GM23338 (cell line): ENCODE data around the gene SLC48A1. TPM values are rescaled to one million over a fixed set of nuclear protein-coding genes. Genes with fewer than 3 reads are reported as not detected.

ENCODE experiments used
- ATAC-seq: fragments of 200-7000 bp; cut with Tn5 transposase; 3 replicates; pipeline ENCODE4 v1.9.1; 2020
- DNase-seq: peaks from one replicate; pipeline ENCODE4 v3.0.0-alpha.2; 2015; ENCODE audit warnings: low spot score
- H2AFZ ChIP-seq: fragments of 200-600 bp; sonication (generic); 2 replicates; pipeline ENCODE4 v1.8.0; 2016; ENCODE audit warnings: antibody characterized with exemption, mild to moderate bottlenecking, moderate library complexity
- H3F3A ChIP-seq: fragments of 200-600 bp; sonication (generic); replicated peaks from 2 replicates; pipeline ENCODE4 v1.8.0; 2017; ENCODE audit warnings: antibody characterized with exemption, mixed run types, low read depth
- H3K27ac ChIP-seq: fragments of 200-600 bp; sonication (generic); 2 replicates; pipeline ENCODE4 v1.6.1; 2016; ENCODE audit warnings: low read depth
- H3K27me3 ChIP-seq: fragments of 200-600 bp; sonication (generic); 2 replicates; pipeline ENCODE4 v1.8.0; 2016; ENCODE audit warnings: mild to moderate bottlenecking, mixed run types, moderate library complexity; ENCODE audit not compliant: insufficient read depth
- H3K36me3 ChIP-seq: fragments of 200-600 bp; sonication (generic); 2 replicates; pipeline ENCODE4 v1.8.0; 2016; ENCODE audit warnings: mild to moderate bottlenecking; ENCODE audit not compliant: insufficient read depth
- H3K4me1 ChIP-seq: fragments of 200-600 bp; sonication (generic); 2 replicates; pipeline ENCODE4 v1.8.0; 2016; ENCODE audit warnings: mild to moderate bottlenecking, moderate library complexity; ENCODE audit not compliant: insufficient read depth
- H3K4me2 ChIP-seq: fragments of 200-600 bp; sonication (generic); 2 replicates; pipeline ENCODE4 v1.7.1; 2017; ENCODE audit warnings: mixed run types
- H3K4me3 ChIP-seq: fragments of 200-600 bp; sonication (generic); 2 replicates; pipeline ENCODE4 v1.6.1; 2016; ENCODE audit warnings: mixed run types
- H3K79me2 ChIP-seq: fragments of 200-600 bp; sonication (generic); replicated peaks from 2 replicates; pipeline ENCODE4 v1.8.0; 2017; ENCODE audit warnings: mild to moderate bottlenecking; ENCODE audit not compliant: insufficient read depth
- H3K9me2 ChIP-seq: fragments of 200-600 bp; sonication (generic); 2 replicates; pipeline ENCODE4 v1.8.0; 2017; ENCODE audit not compliant: insufficient read depth
- H4K20me1 ChIP-seq: fragments of 200-600 bp; sonication (generic); replicated peaks from 2 replicates; pipeline ENCODE4 v1.8.0; 2017; ENCODE audit warnings: mild to moderate bottlenecking; ENCODE audit not compliant: insufficient read depth
- H3K27ac Mint-ChIP-seq: 2 replicates; pipeline ENCODE4 v1.8.0; 2020; ENCODE audit warnings: inconsistent platforms, mild to moderate bottlenecking, moderate library complexity, mixed read lengths
- H3K27me3 Mint-ChIP-seq: 3 replicates; pipeline ENCODE4 v1.8.0; 2022; ENCODE audit warnings: low read depth, mild to moderate bottlenecking, moderate library complexity, mixed read lengths, inconsistent platforms; ENCODE audit not compliant: insufficient read depth, poor library complexity
- H3K36me3 Mint-ChIP-seq: 3 replicates; pipeline ENCODE4 v1.8.0; 2021; ENCODE audit warnings: low read depth, mild to moderate bottlenecking, inconsistent platforms, moderate library complexity, mixed read lengths
- H3K4me1 Mint-ChIP-seq: 3 replicates; pipeline ENCODE4 v1.8.0; 2020; ENCODE audit warnings: mild to moderate bottlenecking, inconsistent platforms, mixed read lengths
- H3K4me3 Mint-ChIP-seq: 3 replicates; pipeline ENCODE4 v1.8.0; 2021; ENCODE audit warnings: moderate library complexity, mild to moderate bottlenecking, inconsistent platforms, mixed read lengths
- H3K9me3 Mint-ChIP-seq: 3 replicates; pipeline ENCODE4 v1.8.0; 2020; ENCODE audit warnings: moderate library complexity, mild to moderate bottlenecking, inconsistent platforms, mixed read lengths
- CREB1 ChIP-seq: fragments of 250-450 bp; sonication (Bioruptor Pico); IDR thresholded peaks from 2 replicates; pipeline ENCODE4 v1.5.0; 2020; ENCODE audit warnings: low read depth, mild to moderate bottlenecking, moderate library complexity
- EZH2phosphoT487 ChIP-seq: fragments of 200-600 bp; sonication (generic); IDR thresholded peaks from one replicate; pipeline ENCODE4 v1.8.1; 2018; ENCODE audit warnings: antibody characterized with exemption; ENCODE audit not compliant: unreplicated experiment
- NANOG ChIP-seq: IDR thresholded peaks from 2 replicates; pipeline ENCODE4 v1.6.1; 2016; ENCODE audit warnings: antibody characterized with exemption, borderline replicate concordance
- POLR2AphosphoS5 ChIP-seq: IDR thresholded peaks from 2 replicates; pipeline ENCODE4 v1.6.1; 2016; ENCODE audit warnings: antibody characterized with exemption, low read depth
- STAT1 ChIP-seq: IDR thresholded peaks from one replicate; pipeline ENCODE4 v1.6.1; 2016; ENCODE audit warnings: antibody characterized with exemption; ENCODE audit not compliant: unreplicated experiment
- ZNF331 ChIP-seq: fragments of 250-450 bp; sonication (Bioruptor Pico); IDR thresholded peaks from 2 replicates; pipeline ENCODE4 v1.5.0; 2020; ENCODE audit warnings: low read depth, mild to moderate bottlenecking, moderate library complexity
- polyA plus RNA-seq: library from polyadenylated mRNA; unstranded; fragments of >200 nt; fragmentation: Nextera tagmentation; extraction: Ambion mirVana; gene quantifications from 2 replicates; pipeline ENCODE4 v1.2.1, GENCODE V29; 2016
- total RNA-seq: library from RNA; depleted of rRNA; stranded (reverse); fragments of >200 nt; shearing (Covaris generic); gene quantifications from 2 replicates; pipeline ENCODE4 v1.2.3, GENCODE V29; 2014
- TF ChIP-seq, protein P1 (sequence below): IDR thresholded peaks from 2 replicates; pipeline ENCODE4 v1.6.1; 2016; ENCODE audit warnings: antibody characterized with exemption

Gene SLC48A1
- total and polyA plus RNA-seq, 2 experiments from 2014 or later = 5.8 to 9.0 TPM

DNA sequence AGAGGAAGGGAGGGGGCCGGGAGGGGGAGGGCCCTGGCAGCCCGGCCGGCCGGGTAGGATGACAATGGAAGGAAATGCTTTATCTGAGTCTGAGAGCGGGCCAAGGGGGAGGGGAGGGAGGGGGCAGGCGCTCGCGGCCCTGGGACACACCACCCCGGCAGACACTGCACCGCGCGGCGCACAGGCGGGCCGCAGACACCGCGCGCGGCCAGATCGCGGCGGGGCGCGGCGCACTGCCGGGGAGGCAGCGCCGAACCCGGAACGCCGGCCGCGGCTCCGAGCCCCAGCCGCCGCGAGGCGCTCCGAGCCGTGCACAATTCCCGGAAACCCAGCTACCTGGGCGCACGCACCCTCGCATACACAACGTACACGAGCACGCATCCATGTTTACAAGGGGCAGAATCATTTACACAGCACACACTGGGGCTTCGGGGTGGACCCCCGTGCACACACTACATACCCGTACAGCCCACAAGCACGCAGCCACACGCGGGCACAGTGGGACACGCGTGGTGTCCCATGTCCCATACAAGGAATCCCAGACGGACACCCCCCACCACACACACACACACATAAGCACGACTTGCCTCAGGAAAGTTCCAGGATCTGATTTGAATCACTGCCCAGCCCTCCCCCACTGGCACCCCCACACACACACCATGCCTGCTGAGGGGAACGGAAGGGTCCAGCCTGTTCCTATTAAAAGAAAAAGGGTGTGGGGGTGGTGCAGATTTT is 47.0 kb downstream of the SLC48A1 start, which contains the start of gene HDAC7:
TSS of gene HDAC7 (minus strand) at position 8 of the 735 bp plus-strand sequence. CDS start 118 bp downstream, outside the sequence.
- Mint-ChIP-seq H3K9me3 (no peaks in the 10 kb centered on the region), H3K36me3 (peaks cover 5% of the 10 kb centered on the region), H3K4me3 (peak within 1 kb of the TSS; percentile 90), H3K4me1 (peaks cover 64% of the 10 kb centered on the region), H3K27me3 (peaks cover 19% of the 10 kb centered on the region), H3K27ac (peak within 1 kb of the TSS; percentile 99)
- Histone ChIP-seq H3K36me3 (no peaks in the 10 kb centered on the region), H3K27me3 (no peaks in the 10 kb centered on the region), H3K4me2 (peak within 1 kb of the TSS; percentile 99), H4K20me1 (peaks cover 3% of the 10 kb centered on the region; the same call in 1 of the 2 replicates), H3K4me3 (peak within 1 kb of the TSS; percentile 87), H3F3A (peaks cover 3% of the 10 kb centered on the region; the same call in 1 of the 2 replicates), H3K79me2 (peaks cover 47% of the 10 kb centered on the region), H2AFZ (peak within 1 kb of the TSS; percentile 77), H3K4me1 (peaks cover 57% of the 10 kb centered on the region), H3K27ac (peak within 1 kb of the TSS; percentile 96), H3K9me2 (0 out of 2 replicates have a peak, but pooled peaks cover 3% of the 10 kb centered on the region)
- DNase-seq = peak; percentile 89
- TF ChIP-seq POLR2AphosphoS5 = peak; percentile 46
- no peak for TF ChIP-seq NANOG
- peak; percentile 35 for ATAC-seq

DNA sequence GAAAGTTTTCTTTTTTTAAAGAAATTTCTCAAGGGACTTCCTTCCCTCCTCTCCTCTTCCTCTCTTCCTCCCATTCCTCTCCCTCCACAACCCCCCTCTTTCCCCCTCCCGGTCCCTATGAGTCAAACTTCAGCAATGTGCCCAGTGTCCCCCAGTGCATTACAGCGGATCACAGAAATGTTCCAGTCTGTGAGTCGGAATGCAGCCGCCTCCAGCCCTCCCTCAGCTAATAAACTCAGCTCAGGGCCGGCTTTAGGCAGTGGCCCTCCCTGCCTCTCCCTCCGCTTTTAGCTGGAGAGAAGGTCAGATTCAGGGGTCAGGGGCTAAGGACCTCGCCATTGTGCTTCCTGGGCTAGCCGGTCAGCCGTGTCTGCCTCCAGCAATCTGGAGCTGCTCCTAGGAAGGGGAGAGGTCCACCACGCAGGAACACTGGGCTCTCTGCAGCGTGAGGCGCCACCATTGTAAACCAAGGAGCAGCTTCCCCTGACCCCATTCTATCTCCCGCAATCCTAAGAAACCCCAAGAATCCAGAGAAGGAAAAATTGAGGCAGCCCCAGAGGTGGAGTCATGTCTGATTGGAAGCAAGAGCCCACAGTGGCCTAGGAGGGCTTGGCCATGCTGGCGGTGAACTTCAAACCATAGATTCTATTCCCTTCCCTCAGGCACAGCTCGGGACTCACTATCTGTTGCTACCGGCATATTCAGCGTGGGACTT is 47.8 kb downstream of the SLC48A1 start:
- peaks cover 60% of the 10 kb centered on the region for H3K4me1 ChIP-seq
- TF ChIP-seq, protein P1, sequence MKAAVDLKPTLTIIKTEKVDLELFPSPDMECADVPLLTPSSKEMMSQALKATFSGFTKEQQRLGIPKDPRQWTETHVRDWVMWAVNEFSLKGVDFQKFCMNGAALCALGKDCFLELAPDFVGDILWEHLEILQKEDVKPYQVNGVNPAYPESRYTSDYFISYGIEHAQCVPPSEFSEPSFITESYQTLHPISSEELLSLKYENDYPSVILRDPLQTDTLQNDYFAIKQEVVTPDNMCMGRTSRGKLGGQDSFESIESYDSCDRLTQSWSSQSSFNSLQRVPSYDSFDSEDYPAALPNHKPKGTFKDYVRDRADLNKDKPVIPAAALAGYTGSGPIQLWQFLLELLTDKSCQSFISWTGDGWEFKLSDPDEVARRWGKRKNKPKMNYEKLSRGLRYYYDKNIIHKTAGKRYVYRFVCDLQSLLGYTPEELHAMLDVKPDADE = 0 out of 2 replicates have a peak, but pooled peaks have one; percentile 20
- no peak for TF ChIP-seq STAT1
- peak overlapping the region; percentile 77 for H2AFZ ChIP-seq
- H3K27me3 ChIP-seq = no peaks in the 10 kb centered on the region
- peaks cover 4% of the 10 kb centered on the region; the same call in 2 of the 3 replicates for H3K36me3 Mint-ChIP-seq
- peak overlapping the region; percentile 99 for H3K27ac Mint-ChIP-seq
- ATAC-seq (peak; percentile 43), DNase-seq (peak; percentile 92)
- no peaks in the 10 kb centered on the region for H3K36me3 ChIP-seq
- H3K79me2 ChIP-seq = peaks cover 40% of the 10 kb centered on the region
- H3K4me3 Mint-ChIP-seq = peak overlapping the region; percentile 90
- 0 out of 2 replicates have a peak, but pooled peaks cover 3% of the 10 kb centered on the region for H3K9me2 ChIP-seq
- H3K9me3 Mint-ChIP-seq = no peaks in the 10 kb centered on the region
- H3F3A ChIP-seq = peaks cover 3% of the 10 kb centered on the region; the same call in 1 of the 2 replicates
- peak overlapping the region; percentile 96 for H3K27ac ChIP-seq
- peaks cover 22% of the 10 kb centered on the region for H3K27me3 Mint-ChIP-seq
- peak overlapping the region; percentile 87 for H3K4me3 ChIP-seq
- H3K4me1 Mint-ChIP-seq = peaks cover 63% of the 10 kb centered on the region
- H4K20me1 ChIP-seq = no peaks in the 10 kb centered on the region; the same call in 1 of the 2 replicates
- peak overlapping the region; percentile 99 for H3K4me2 ChIP-seq

DNA sequence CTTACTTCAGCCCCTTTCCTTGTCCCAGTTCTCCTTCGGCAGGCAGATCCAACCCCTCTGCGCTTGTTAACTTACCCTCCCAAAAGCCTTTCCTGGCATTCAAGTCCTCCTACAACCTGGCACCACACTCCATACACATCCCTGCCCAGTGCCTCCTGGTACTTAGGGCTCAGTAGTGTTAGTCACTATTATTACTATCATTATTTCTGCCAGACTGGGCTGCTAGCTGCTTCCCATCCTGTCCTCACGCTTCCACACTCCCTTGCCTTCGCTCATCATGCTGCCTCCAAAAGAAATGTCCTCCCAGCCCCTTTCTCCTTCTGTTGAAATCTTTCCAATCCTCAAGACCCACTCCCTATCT is 48.3 kb downstream of the SLC48A1 start:
- Histone ChIP-seq H2AFZ (peak overlapping the region; percentile 77), H3K4me2 (peak overlapping the region; percentile 99), H3K27me3 (no peaks in the 10 kb centered on the region)
- TF ChIP-seq NANOG = no peak
- TF ChIP-seq EZH2phosphoT487 = no peak
- TF ChIP-seq ZNF331 = no peak
- no peak for TF ChIP-seq CREB1 (CRISPR knock-in tag)
- TF ChIP-seq, protein P1 = no peak
- TF ChIP-seq STAT1 = no peak

More for the DNA sequence above, 48.3 kb downstream of the SLC48A1 start:
- Mint-ChIP-seq H3K4me1 (peaks cover 59% of the 10 kb centered on the region), H3K4me3 (peak overlapping the region; percentile 90), H3K36me3 (peaks cover 4% of the 10 kb centered on the region; the same call in 2 of the 3 replicates), H3K27ac (peak overlapping the region; percentile 99), H3K27me3 (peaks cover 22% of the 10 kb centered on the region), H3K9me3 (no peaks in the 10 kb centered on the region)
- Histone ChIP-seq H3K27ac (peak overlapping the region; percentile 96), H3F3A (no peaks in the 10 kb centered on the region; the same call in 1 of the 2 replicates), H3K4me3 (peak overlapping the region; percentile 87), H3K9me2 (0 out of 2 replicates have a peak, but pooled peaks cover 3% of the 10 kb centered on the region), H4K20me1 (no peaks in the 10 kb centered on the region; the same call in 1 of the 2 replicates), H3K36me3 (no peaks in the 10 kb centered on the region), H3K79me2 (peaks cover 35% of the 10 kb centered on the region), H3K4me1 (peaks cover 56% of the 10 kb centered on the region)
- DNase-seq = no peak
- no peak for ATAC-seq
